Hepatocyte (in vitro differentiated cells): ENCODE results near the gene IQCF6. TPM values are rescaled to one million over a fixed set of nuclear protein-coding genes. Genes with fewer than 3 reads are reported as not detected.
"Not testable (repeated sequence)": the region's sequence is repeated elsewhere in the genome, so short reads cannot be mapped to it uniquely, and the experiment has no call there.

ENCODE experiments used
- DNase-seq: peaks from one replicate; pipeline ENCODE4 v3.0.0-alpha.2; 2016; ENCODE audit warnings: low spot score
- H2AFZ ChIP-seq: fragments of 200-600 bp; sonication (generic); 2 replicates; pipeline ENCODE4 v1.6.0; 2016; ENCODE audit warnings: antibody characterized with exemption, mild to moderate bottlenecking
- H3K27ac ChIP-seq: fragments of 200-600 bp; sonication (generic); 2 replicates; pipeline ENCODE4 v1.5.1; 2016; ENCODE audit warnings: mild to moderate bottlenecking
- H3K27me3 ChIP-seq: fragments of 200-600 bp; sonication (generic); 2 replicates; pipeline ENCODE4 v1.6.1; 2016
- H3K36me3 ChIP-seq: fragments of 200-600 bp; sonication (generic); replicated peaks from 2 replicates; pipeline ENCODE4 v1.5.1; 2016; ENCODE audit warnings: low read depth; ENCODE audit not compliant: insufficient read depth
- H3K4me1 ChIP-seq: fragments of 200-600 bp; sonication (generic); 2 replicates; pipeline ENCODE4 v1.5.1; 2016; ENCODE audit warnings: mild to moderate bottlenecking, moderate library complexity; ENCODE audit not compliant: insufficient read depth
- H3K4me2 ChIP-seq: fragments of 200-600 bp; sonication (generic); 2 replicates; pipeline ENCODE4 v1.6.0; 2016
- H3K4me3 ChIP-seq: fragments of 200-600 bp; sonication (generic); 2 replicates; pipeline ENCODE4 v1.5.1; 2016; ENCODE audit warnings: mild to moderate bottlenecking
- H3K79me2 ChIP-seq: fragments of 200-600 bp; sonication (generic); 2 replicates; pipeline ENCODE4 v1.6.0; 2017; ENCODE audit warnings: mild to moderate bottlenecking
- H3K9me2 ChIP-seq: fragments of 200-600 bp; sonication (generic); replicated peaks from 2 replicates; pipeline ENCODE4 v1.6.0; 2017; ENCODE audit warnings: mild to moderate bottlenecking; ENCODE audit not compliant: insufficient read depth
- H3K9me3 ChIP-seq: fragments of 200-600 bp; sonication (generic); 2 replicates; pipeline ENCODE4 v1.5.1; 2016; ENCODE audit warnings: low read depth, mild to moderate bottlenecking
- H4K20me1 ChIP-seq: fragments of 200-600 bp; sonication (generic); 2 replicates; pipeline ENCODE4 v1.6.0; 2016; ENCODE audit warnings: mild to moderate bottlenecking; ENCODE audit not compliant: insufficient read depth, poor library complexity, severe bottlenecking
- CTCF ChIP-seq: fragments of 200-600 bp; sonication (generic); IDR thresholded peaks from 2 replicates; pipeline ENCODE4 v1.5.1; 2016; ENCODE audit warnings: antibody characterized with exemption, mild to moderate bottlenecking; ENCODE audit not compliant: poor library complexity
- EZH2 ChIP-seq: fragments of 200-600 bp; sonication (generic); IDR thresholded peaks from 2 replicates; pipeline ENCODE4 v1.6.1; 2016; ENCODE audit warnings: antibody characterized with exemption, mild to moderate bottlenecking, borderline replicate concordance
- EZH2phosphoT487 ChIP-seq: fragments of 200-600 bp; sonication (generic); IDR thresholded peaks from one replicate; pipeline ENCODE4 v1.6.1; 2018; ENCODE audit warnings: antibody characterized with exemption, mild to moderate bottlenecking, low read depth, moderate library complexity; ENCODE audit not compliant: unreplicated experiment, severe bottlenecking
- WGBS: methylation state at CpG from one replicate; pipeline ENCODE4 v1.1.6; 2016; ENCODE audit warnings: low lambda C conversion rate; ENCODE audit errors: missing lambda C conversion rate; 5-methylcytosine and 5-hydroxymethylcytosine counted together
- polyA plus RNA-seq: library from polyadenylated mRNA; unstranded; fragments of >200 nt; fragmentation: Nextera tagmentation; extraction: Ambion mirVana; gene quantifications from 2 replicates; pipeline ENCODE4 v1.2.1, GENCODE V29; 2016
- total RNA-seq: library from RNA; depleted of rRNA; stranded (reverse); fragments of >200 nt; gene quantifications from 2 replicates; pipeline ENCODE4 v1.2.3, GENCODE V29; 2014

IQCF6 gene
- total and polyA plus RNA-seq, 2 experiments from 2014 or later = not detected

DNA sequence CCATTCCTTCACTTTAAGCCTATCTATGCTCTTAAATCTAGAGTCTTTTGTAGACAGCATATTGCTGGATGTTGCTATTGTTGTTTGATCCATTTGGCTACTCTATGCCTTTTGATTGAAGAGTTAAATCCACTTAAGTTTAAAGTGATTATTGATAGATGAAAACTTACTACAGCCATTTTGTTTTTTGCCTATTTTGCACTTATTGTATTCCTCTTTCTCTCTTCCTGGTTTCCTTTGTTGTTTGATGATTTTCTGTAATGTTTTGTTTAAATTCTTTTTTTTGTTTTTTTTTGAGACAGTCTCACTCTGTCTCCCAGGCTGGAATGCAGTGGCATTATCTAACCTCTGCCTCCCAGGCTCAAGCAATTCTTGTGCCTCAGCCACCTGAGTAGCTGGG lies 19.8 kb downstream of the IQCF6 start:
- Histone ChIP-seq H3K36me3 (no peaks in the 10 kb centered on the region), H4K20me1 (no peaks in the 10 kb centered on the region), H2AFZ (no peak overlapping the region), H3K4me3 (no peak overlapping the region), H3K27me3 (no peaks in the 10 kb centered on the region), H3K79me2 (no peaks in the 10 kb centered on the region), H3K27ac (no peak overlapping the region), H3K9me2 (no peaks in the 10 kb centered on the region), H3K4me1 (no peaks in the 10 kb centered on the region), H3K9me3 (no peaks in the 10 kb centered on the region), H3K4me2 (no peak overlapping the region)
- TF ChIP-seq EZH2 (no peak), EZH2phosphoT487 (no peak), CTCF (no peak)
- DNase-seq = no peak

DNA sequence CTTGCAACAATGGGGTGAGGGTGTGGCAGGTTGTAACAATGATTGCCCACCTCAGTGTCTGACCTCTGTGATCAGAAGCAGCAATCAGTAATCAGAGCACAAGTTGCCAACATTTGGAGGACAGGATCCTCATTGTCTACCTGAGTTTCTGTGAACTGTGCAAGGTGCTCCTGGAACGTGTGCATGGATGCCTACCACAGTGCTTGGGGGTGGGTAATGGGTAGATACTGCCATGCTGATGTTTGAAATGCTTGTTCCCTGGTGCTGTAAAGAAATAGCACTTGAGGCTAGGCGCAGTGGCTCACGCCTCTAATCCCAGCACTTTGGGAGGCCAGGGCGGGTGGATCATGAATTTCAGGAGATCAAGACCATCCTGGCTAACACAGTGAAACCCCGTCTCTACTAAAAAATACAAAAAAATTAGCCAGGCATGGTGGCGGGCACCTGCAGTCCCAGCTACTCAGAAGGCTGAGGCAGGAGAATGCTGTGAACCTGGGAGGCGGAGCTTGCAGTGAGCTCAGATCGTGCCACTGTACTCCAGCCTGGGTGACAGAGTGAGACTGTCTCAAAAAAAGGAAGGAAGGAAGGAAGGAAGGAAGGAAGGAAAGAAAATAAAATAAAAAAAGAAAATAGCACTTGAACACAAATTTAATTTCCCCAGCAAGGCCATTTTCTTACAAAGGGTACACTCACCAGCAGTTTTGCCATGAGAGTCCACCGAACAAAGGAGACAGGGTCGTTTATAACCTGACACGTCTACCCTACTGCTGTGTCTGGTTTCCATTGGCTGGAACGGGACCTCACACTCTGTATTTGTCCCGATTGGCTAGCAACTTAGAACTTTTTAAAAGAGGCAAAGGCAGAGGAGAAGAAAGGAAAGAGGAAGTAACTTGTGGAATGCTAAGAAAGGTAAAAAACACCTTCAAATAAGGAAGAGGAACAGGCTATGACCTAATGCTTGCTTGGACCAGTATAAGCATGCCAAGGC lies 25.0 kb downstream of the IQCF6 start:
- H3K79me2 ChIP-seq, H3K4me3 ChIP-seq, H4K20me1 ChIP-seq, H2AFZ ChIP-seq, H3K4me1 ChIP-seq, DNase-seq, H3K27me3 ChIP-seq, H3K9me3 ChIP-seq, H3K4me2 ChIP-seq, H3K27ac ChIP-seq, H3K9me2 ChIP-seq, H3K36me3 ChIP-seq: not testable (repeated sequence)
- 86% methylated on average over 13 of the region's 13 CpGs for WGBS

DNA sequence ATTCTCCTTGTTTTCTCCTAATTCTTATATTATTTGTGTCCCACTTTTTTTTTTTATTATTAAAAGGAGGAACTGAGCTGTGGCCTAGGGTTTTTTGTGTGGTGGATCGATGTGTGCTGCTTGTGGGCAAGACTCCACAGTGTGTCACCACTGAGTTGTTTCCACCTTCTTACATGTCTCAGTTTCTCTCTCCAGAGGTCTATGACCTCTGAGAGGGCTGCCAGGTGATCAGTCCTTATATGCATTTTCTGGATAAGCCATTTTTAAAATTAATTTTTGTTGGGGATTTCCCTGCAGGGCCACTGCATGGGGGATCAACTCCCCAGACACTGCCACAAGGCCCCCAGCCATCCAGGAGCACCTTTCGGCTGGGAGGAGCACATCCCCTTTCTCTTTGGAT lies 27.8 kb downstream of the IQCF6 start:
- Histone ChIP-seq H2AFZ (no peak overlapping the region), H3K27me3 (no peaks in the 10 kb centered on the region), H3K27ac (no peak overlapping the region), H4K20me1 (no peaks in the 10 kb centered on the region), H3K9me3 (no peaks in the 10 kb centered on the region), H3K36me3 (no peaks in the 10 kb centered on the region), H3K9me2 (no peaks in the 10 kb centered on the region), H3K4me3 (no peak overlapping the region), H3K79me2 (no peaks in the 10 kb centered on the region), H3K4me2 (no peak overlapping the region), H3K4me1 (no peaks in the 10 kb centered on the region)
- TF ChIP-seq EZH2phosphoT487 (no peak), CTCF (no peak), EZH2 (no peak)
- DNase-seq = no peak
- WGBS = 83% methylated on average over 2 of the region's 2 CpGs

DNA sequence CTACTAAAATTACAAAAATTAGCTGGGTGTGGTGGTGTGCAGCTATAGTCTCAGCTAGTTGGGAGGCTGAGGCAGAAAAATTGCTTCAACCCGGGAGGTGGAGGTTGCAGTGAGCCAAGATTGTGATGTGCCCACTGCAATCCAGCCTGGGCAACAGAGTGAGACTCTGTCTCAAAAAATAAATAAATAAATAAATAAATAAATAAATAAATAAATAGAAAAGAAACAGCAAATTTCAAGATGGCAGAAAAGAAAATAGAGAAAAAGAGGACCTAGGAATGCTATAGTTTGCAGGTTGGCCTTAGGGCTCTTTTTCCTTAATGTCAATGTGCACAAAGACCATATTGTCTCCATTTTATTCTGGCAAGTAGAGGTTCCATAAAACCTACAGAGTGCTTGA lies 28.2 kb downstream of the IQCF6 start:
- H3K27me3 ChIP-seq = no peaks in the 10 kb centered on the region
- no peaks in the 10 kb centered on the region for H4K20me1 ChIP-seq
- no peak for DNase-seq
- H2AFZ ChIP-seq = no peak overlapping the region
- no peaks in the 10 kb centered on the region for H3K9me2 ChIP-seq
- no peaks in the 10 kb centered on the region for H3K9me3 ChIP-seq
- H3K36me3 ChIP-seq = no peaks in the 10 kb centered on the region
- H3K27ac ChIP-seq = no peak overlapping the region
- no peak overlapping the region for H3K4me3 ChIP-seq
- H3K79me2 ChIP-seq = no peaks in the 10 kb centered on the region
- H3K4me2 ChIP-seq = no peak overlapping the region
- H3K4me1 ChIP-seq = no peaks in the 10 kb centered on the region
- 90% methylated on average over 1 of the region's 1 CpG for WGBS
- TF ChIP-seq CTCF = no peak
- no peak for TF ChIP-seq EZH2
- TF ChIP-seq EZH2phosphoT487 = no peak
